GM12878 (cell line): ENCODE results near the gene ERVMER34-1. TPM values are rescaled to one million over a fixed set of nuclear protein-coding genes. Genes with fewer than 3 reads are reported as not detected.

Experiments
- ATAC-seq: fragments of 200-7000 bp; cut with Tn5 transposase; 3 replicates; pipeline ENCODE4 v1.9.1; 2020; ENCODE audit warnings: mild to moderate bottlenecking, moderate library complexity
- BruUV-seq: library from RNA; stranded (reverse); fragments of 400-500 nt; replicated peaks from 2 replicates; lab custom pipeline; 2021; lab: Mats Ljungman, UMichigan
- CTCF ChIA-PET: fragments of 300-600 bp; sonication (Branson Sonifier 250); formaldehyde crosslinking; extraction: SDS; loops from one replicate; lab custom pipeline; 2021; ENCODE audit warnings: inconsistent platforms; lab: Yijun Ruan, JAX
- POLR2A ChIA-PET: fragments of 350-600 bp; formaldehyde crosslinking; extraction: SDS; loops from one replicate; lab custom pipeline; 2021; ENCODE audit warnings: inconsistent platforms; lab: Charles Lee
- RAD21 ChIA-PET: fragments of 300-600 bp; sonication (Branson Sonifier 250); formaldehyde crosslinking; loops from one replicate; lab custom pipeline; 2023; ENCODE audit warnings: antibody characterized with exemption; ENCODE audit not compliant: unreplicated experiment; lab: Charles Lee
- SMC1A ChIA-PET: fragments of 300-600 bp; sonication (Branson Sonifier 250); formaldehyde crosslinking; loops from one replicate; lab custom pipeline; 2023; ENCODE audit not compliant: unreplicated experiment, uncharacterized antibody; lab: Charles Lee
- DNase-seq: peaks from one replicate; pipeline ENCODE4 v3.0.0-alpha.2; 2011; ENCODE audit warnings: low read depth, low spot score
- FAIRE-seq: peaks from 3 replicates; lab custom pipeline; 2011; peaks lifted over from hg19 to GRCh38; lab: Jason Lieb, UNC
- H2AFZ ChIP-seq: 2 replicates; pipeline ENCODE4 v1.6.0; 2011; ENCODE audit warnings: low read depth, low read length, control low read depth; ENCODE audit not compliant: control insufficient read depth
- H3K27ac ChIP-seq: 2 replicates; pipeline ENCODE4 v1.5.1; 2011; ENCODE audit warnings: control low read depth; ENCODE audit not compliant: control insufficient read depth, insufficient read depth
- H3K27me3 ChIP-seq, 2 experiments: replicated peaks in 1 of 2; 2 replicates each; pipeline versions ENCODE4 v1.6.0 to v1.6.1; 2011; ENCODE audit warnings: low read length in 1 of 2; ENCODE audit not compliant: control insufficient read depth in 2 of 2, insufficient read depth in 2 of 2
- H3K36me3 ChIP-seq, 2 experiments: 2 replicates each; pipeline ENCODE4 v1.5.1; 2011; ENCODE audit warnings: low read length in 1 of 2; ENCODE audit not compliant: control insufficient read depth in 2 of 2, insufficient read depth in 2 of 2
- H3K4me1 ChIP-seq: 2 replicates; pipeline ENCODE4 v1.6.1; 2011; ENCODE audit warnings: mild to moderate bottlenecking, low read length, moderate library complexity, mixed read lengths; ENCODE audit not compliant: control insufficient read depth, insufficient read depth
- H3K4me2 ChIP-seq: 2 replicates; pipeline ENCODE4 v1.6.0; 2011; ENCODE audit warnings: control low read depth; ENCODE audit not compliant: control insufficient read depth, insufficient read depth
- H3K4me3 ChIP-seq: fragments of 200-600 bp; sonication (generic); 2 replicates; pipeline ENCODE4 v1.5.1; 2016
- H3K79me2 ChIP-seq: 2 replicates; pipeline ENCODE4 v1.6.0; 2011; ENCODE audit warnings: low read length; ENCODE audit not compliant: control insufficient read depth, insufficient read depth
- H3K9ac ChIP-seq: 2 replicates; pipeline ENCODE4 v1.8.0; 2011; ENCODE audit warnings: low read length, control low read depth, mixed read lengths; ENCODE audit not compliant: control insufficient read depth, insufficient read depth
- H3K9me3 ChIP-seq: replicated peaks from 3 replicates; pipeline ENCODE4 v1.5.1; 2011; ENCODE audit warnings: mild to moderate bottlenecking, low read length; ENCODE audit not compliant: control insufficient read depth, insufficient read depth
- H4K20me1 ChIP-seq: 2 replicates; pipeline ENCODE4 v1.6.0; 2011; ENCODE audit not compliant: control insufficient read depth, insufficient read depth
- IKZF1 ChIP-seq: fragments of 450-650 bp; conservative IDR thresholded peaks from 2 replicates; pipeline ENCODE4 v1.6.1; 2017; ENCODE audit warnings: antibody characterized with exemption, mild to moderate bottlenecking
- JUND ChIP-seq: IDR thresholded peaks from 2 replicates; pipeline ENCODE4 v1.6.1; 2012; ENCODE audit warnings: low read depth, mild to moderate bottlenecking, low read length, improper control_type of control experiment, moderate library complexity
- LARP7 ChIP-seq: fragments of 450-650 bp; IDR thresholded peaks from 2 replicates; pipeline ENCODE4 v1.6.1; 2017; ENCODE audit warnings: mild to moderate bottlenecking
- SMAD5 ChIP-seq: IDR thresholded peaks from 2 replicates; pipeline ENCODE4 v1.6.1; 2016; ENCODE audit warnings: antibody characterized with exemption, low read depth
- YBX1 ChIP-seq: fragments of 450-650 bp; IDR thresholded peaks from 2 replicates; pipeline ENCODE4 v1.6.1; 2016; ENCODE audit warnings: antibody characterized with exemption
- ZNF217 ChIP-seq: fragments of 450-650 bp; IDR thresholded peaks from 2 replicates; pipeline ENCODE4 v1.6.1; 2017; ENCODE audit warnings: antibody characterized with exemption, mild to moderate bottlenecking
- WGBS: methylation state at CpG from one replicate; pipeline ENCODE4 v1.1.6; 2016; ENCODE audit warnings: low lambda C conversion rate; ENCODE audit not compliant: insufficient replicate concordance, insufficient coverage; ENCODE audit errors: missing lambda C conversion rate; 5-methylcytosine and 5-hydroxymethylcytosine counted together
- in situ Hi-C: fragments of 300-500 bp; cut with MboI; formaldehyde crosslinking; loops from 9 replicates; pipeline ENCODE4 v1.14.3; 2018; ENCODE audit warnings: mixed read lengths
- intact Hi-C: fragments of 100-400 bp; cut with micrococcal nuclease; formaldehyde crosslinking; loops from one replicate; pipeline ENCODE4 v1.14.2; 2022; ENCODE audit not compliant: unreplicated experiment
- polyA plus RNA-seq, 11 experiments: library from polyadenylated mRNA; depleted of rRNA in 4 of 11; unstranded in 6 of 11; stranded (reverse) in 5 of 11; fragments of >200 nt; fragmentation: Nextera tagmentation in 4 of 11; fragmentation: Illumina TruSeq in 1 of 11; extraction: Ambion mirVana in 4 of 11; extraction: Trizol in 1 of 11; gene quantifications; 1 replicate in 1 of 11; 2 replicates in 10 of 11; pipeline versions ENCODE4 v1.2.1 to v1.2.3, GENCODE V29; 2011 to 2016; ENCODE audit warnings: inconsistent platforms in 2 of 11, missing spikeins in 2 of 11, low read depth in 1 of 11
- total RNA-seq, 4 experiments: library from RNA; depleted of rRNA in 3 of 4; stranded (reverse); fragments of >200 nt in 3 of 4; fragmentation: Illumina TruSeq in 1 of 4; extraction: Trizol in 1 of 4; gene quantifications; 2 replicates each; pipeline versions ENCODE4 v1.2.1 to v1.2.3, GENCODE V29; 2013 to 2021
- TF ChIP-seq, protein P1 (sequence below): fragments of 150-350 bp; IDR thresholded peaks from 2 replicates; pipeline ENCODE4 v1.6.1; 2016; ENCODE audit warnings: low read depth, low read length
- TF ChIP-seq, protein P2 (sequence below): IDR thresholded peaks from 2 replicates; pipeline ENCODE4 v1.6.1; 2011; ENCODE audit warnings: low read depth, low read length, improper control_type of control experiment, borderline replicate concordance
- TF ChIP-seq, protein P3 (sequence below): fragments of 450-650 bp; IDR thresholded peaks from 2 replicates; pipeline ENCODE4 v1.6.1; 2017; ENCODE audit warnings: low read depth, mild to moderate bottlenecking, moderate library complexity
- TF ChIP-seq, protein P4 (sequence below): IDR thresholded peaks from 2 replicates; pipeline ENCODE4 v1.6.1; 2012; ENCODE audit warnings: low read depth, low read length, improper control_type of control experiment
- TF ChIP-seq, protein P5 (sequence below): IDR thresholded peaks from 2 replicates; pipeline ENCODE4 v1.6.1; 2012; ENCODE audit warnings: mild to moderate bottlenecking, low read depth, low read length

Gene ERVMER34-1
- total and polyA plus RNA-seq, 10 of the 15 experiments (the other 5 are each of a cell fraction or from before 2014, with no cell fraction given), result not detected

DNA sequence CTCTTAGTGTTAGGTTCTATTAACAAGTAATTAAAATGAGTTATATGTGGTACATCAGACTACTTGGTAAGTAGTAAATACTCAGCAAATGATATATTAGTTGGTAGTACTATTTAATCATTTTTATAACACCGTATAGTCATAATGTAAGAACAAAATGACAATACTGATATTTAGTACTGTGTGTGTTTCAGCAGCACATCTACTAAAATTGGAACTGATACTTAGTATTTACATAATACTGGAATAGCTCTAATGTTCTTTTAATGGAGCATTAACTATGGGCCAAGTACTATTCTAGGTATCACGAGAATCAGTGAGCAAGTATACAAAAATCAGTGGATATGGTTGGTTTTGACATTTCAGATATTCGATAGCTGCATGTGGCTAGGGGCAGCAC lies 35.3 kb downstream of the ERVMER34-1 start (continued):
- TF ChIP-seq LARP7 (no peak), ZNF217 (no peak)
- TF ChIP-seq, all 136 proteins: peak for 10

DNA sequence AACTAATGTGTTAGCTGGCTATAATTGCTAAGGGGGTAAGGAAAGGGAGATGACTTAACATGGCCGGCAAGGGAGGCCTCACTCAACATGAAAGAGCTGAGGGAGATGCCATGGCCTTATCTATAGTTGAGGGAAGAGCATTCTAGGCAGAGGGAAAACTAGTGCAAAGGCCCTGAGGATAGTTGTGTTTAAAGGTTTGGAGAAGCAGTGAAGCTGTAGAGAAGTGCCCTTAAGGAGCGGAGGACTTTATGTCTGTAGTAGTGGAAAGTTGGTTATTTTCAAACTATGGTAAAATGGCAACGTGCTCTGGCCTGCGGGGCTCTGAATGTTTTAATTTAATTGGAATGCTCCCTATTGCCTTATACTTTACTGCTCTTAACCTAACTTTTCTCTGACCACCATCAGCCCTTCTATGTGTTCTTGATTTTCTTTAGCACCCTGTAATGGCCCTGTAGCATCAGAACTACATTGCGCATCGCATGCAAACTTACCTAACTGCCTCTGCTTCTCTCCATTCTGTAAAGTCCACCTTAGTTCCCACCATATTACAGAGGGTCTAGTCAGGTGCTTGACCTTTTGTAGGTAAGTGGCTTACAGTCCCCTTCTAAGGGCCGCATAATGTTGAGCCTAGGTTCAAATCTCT lies 35.8 kb downstream of the ERVMER34-1 start:
- Histone ChIP-seq H3K79me2 (peaks cover 39% of the 10 kb centered on the region), H3K4me2 (peak overlapping the region; percentile 99), H4K20me1 (peaks cover 3% of the 10 kb centered on the region; the same call in 1 of the 2 replicates), H3K27ac (peak overlapping the region; percentile 93), H3K4me3 (peak overlapping the region; percentile 93), H3K36me3 (peaks cover 7 to 34% of the 10 kb centered on the region in 2 experiments), H3K9me3 (no peaks in the 10 kb centered on the region), H3K9ac (peak overlapping the region; percentile 59; the same call in 1 of the 2 replicates), H3K4me1 (peaks cover 28% of the 10 kb centered on the region), H3K27me3 (no peaks in the 10 kb centered on the region), H2AFZ (no peak overlapping the region)
- FAIRE-seq, result no peak
- POLR2A ChIA-PET, result no interaction called here
- in situ Hi-C loops (loop anchor here (25.0 kb wide), 1 partner anchor 647 kb away; the partner anchor contains the start of gene SCFD2), intact Hi-C loops (loop anchor here (10.0 kb wide), 1 partner anchor 1349 kb away; the partner anchor contains the start of gene CHIC2)
- RAD21 ChIA-PET, result no interaction called here
- WGBS, result 75% methylated on average over 7 of the region's 7 CpGs
- ATAC-seq, result no peak
- DNase-seq, result no peak
- SMC1A ChIA-PET, result interaction anchor here (1.4 kb wide), 1 partner anchor 11 kb away, joined by 4 read pairs; no protein-coding TSS in a partner anchor
- CTCF ChIA-PET, result no interaction called here
- no TSS peak for BruUV-seq
- TF ChIP-seq JUND (no peak), IKZF1 (no peak), YBX1 (no peak), SMAD5 (peak; percentile 59; the same call in 1 of the 2 replicates)
- TF ChIP-seq, protein P1, sequence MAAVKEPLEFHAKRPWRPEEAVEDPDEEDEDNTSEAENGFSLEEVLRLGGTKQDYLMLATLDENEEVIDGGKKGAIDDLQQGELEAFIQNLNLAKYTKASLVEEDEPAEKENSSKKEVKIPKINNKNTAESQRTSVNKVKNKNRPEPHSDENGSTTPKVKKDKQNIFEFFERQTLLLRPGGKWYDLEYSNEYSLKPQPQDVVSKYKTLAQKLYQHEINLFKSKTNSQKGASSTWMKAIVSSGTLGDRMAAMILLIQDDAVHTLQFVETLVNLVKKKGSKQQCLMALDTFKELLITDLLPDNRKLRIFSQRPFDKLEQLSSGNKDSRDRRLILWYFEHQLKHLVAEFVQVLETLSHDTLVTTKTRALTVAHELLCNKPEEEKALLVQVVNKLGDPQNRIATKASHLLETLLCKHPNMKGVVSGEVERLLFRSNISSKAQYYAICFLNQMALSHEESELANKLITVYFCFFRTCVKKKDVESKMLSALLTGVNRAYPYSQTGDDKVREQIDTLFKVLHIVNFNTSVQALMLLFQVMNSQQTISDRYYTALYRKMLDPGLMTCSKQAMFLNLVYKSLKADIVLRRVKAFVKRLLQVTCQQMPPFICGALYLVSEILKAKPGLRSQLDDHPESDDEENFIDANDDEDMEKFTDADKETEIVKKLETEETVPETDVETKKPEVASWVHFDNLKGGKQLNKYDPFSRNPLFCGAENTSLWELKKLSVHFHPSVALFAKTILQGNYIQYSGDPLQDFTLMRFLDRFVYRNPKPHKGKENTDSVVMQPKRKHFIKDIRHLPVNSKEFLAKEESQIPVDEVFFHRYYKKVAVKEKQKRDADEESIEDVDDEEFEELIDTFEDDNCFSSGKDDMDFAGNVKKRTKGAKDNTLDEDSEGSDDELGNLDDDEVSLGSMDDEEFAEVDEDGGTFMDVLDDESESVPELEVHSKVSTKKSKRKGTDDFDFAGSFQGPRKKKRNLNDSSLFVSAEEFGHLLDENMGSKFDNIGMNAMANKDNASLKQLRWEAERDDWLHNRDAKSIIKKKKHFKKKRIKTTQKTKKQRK, result no peak
- TF ChIP-seq, protein P2, sequence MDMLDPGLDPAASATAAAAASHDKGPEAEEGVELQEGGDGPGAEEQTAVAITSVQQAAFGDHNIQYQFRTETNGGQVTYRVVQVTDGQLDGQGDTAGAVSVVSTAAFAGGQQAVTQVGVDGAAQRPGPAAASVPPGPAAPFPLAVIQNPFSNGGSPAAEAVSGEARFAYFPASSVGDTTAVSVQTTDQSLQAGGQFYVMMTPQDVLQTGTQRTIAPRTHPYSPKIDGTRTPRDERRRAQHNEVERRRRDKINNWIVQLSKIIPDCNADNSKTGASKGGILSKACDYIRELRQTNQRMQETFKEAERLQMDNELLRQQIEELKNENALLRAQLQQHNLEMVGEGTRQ, result no peak
- TF ChIP-seq, protein P3, sequence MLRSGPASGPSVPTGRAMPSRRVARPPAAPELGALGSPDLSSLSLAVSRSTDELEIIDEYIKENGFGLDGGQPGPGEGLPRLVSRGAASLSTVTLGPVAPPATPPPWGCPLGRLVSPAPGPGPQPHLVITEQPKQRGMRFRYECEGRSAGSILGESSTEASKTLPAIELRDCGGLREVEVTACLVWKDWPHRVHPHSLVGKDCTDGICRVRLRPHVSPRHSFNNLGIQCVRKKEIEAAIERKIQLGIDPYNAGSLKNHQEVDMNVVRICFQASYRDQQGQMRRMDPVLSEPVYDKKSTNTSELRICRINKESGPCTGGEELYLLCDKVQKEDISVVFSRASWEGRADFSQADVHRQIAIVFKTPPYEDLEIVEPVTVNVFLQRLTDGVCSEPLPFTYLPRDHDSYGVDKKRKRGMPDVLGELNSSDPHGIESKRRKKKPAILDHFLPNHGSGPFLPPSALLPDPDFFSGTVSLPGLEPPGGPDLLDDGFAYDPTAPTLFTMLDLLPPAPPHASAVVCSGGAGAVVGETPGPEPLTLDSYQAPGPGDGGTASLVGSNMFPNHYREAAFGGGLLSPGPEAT, result peak; percentile 42; the same call in 1 of the 2 replicates
- TF ChIP-seq, protein P4, sequence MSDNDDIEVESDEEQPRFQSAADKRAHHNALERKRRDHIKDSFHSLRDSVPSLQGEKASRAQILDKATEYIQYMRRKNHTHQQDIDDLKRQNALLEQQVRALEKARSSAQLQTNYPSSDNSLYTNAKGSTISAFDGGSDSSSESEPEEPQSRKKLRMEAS, result no peak
- TF ChIP-seq, protein P5, sequence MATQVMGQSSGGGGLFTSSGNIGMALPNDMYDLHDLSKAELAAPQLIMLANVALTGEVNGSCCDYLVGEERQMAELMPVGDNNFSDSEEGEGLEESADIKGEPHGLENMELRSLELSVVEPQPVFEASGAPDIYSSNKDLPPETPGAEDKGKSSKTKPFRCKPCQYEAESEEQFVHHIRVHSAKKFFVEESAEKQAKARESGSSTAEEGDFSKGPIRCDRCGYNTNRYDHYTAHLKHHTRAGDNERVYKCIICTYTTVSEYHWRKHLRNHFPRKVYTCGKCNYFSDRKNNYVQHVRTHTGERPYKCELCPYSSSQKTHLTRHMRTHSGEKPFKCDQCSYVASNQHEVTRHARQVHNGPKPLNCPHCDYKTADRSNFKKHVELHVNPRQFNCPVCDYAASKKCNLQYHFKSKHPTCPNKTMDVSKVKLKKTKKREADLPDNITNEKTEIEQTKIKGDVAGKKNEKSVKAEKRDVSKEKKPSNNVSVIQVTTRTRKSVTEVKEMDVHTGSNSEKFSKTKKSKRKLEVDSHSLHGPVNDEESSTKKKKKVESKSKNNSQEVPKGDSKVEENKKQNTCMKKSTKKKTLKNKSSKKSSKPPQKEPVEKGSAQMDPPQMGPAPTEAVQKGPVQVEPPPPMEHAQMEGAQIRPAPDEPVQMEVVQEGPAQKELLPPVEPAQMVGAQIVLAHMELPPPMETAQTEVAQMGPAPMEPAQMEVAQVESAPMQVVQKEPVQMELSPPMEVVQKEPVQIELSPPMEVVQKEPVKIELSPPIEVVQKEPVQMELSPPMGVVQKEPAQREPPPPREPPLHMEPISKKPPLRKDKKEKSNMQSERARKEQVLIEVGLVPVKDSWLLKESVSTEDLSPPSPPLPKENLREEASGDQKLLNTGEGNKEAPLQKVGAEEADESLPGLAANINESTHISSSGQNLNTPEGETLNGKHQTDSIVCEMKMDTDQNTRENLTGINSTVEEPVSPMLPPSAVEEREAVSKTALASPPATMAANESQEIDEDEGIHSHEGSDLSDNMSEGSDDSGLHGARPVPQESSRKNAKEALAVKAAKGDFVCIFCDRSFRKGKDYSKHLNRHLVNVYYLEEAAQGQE, result no peak
